B cell (primary cell): ENCODE results near the gene APOO.

ENCODE experiments used
- CTCF ChIP-seq: fragments of 200-600 bp; IDR thresholded peaks from one replicate; pipeline ENCODE4 v1.8.0; 2022; ENCODE audit warnings: antibody characterized with exemption, mild to moderate bottlenecking
- EZH2 ChIP-seq: IDR thresholded peaks from 2 replicates; pipeline ENCODE4 v1.6.1; 2012; ENCODE audit warnings: borderline replicate concordance, low read depth, mild to moderate bottlenecking, moderate library complexity, low read length; ENCODE audit not compliant: insufficient read depth, poor library complexity, severe bottlenecking

DNA sequence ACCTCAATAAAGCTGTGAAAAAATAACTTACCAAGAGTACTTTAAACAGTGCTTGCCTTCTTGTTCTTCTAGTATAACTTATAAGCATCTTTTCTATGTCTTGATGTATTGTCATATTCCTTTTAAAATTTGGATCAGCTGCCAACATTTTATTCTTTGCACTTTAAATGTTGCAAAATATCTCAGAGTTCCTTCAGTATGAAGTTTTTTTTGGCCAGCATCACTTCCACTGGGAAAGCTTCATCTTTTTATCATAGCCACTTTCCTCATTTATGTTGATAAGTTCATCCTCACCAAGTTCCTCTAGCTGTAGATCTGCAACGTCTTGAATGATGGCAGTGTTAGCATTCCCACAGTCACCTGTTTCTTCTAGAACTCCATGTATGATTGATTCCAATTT is 24.3 kb upstream of the APOO start:
- TF ChIP-seq CTCF: no peak
- no peak for TF ChIP-seq EZH2
